H1 (cell line): ENCODE measurements around the gene PTPRD. TPM values are rescaled to one million over a fixed set of nuclear protein-coding genes. Genes with fewer than 3 reads are reported as not detected.

ENCODE experiments used
- BCL11A ChIP-seq, 2 experiments: IDR thresholded peaks; one replicate each; pipeline ENCODE4 v1.6.1; 2011; ENCODE audit warnings: low read depth in 2 of 2, low read length in 2 of 2, mild to moderate bottlenecking in 2 of 2
- POLR2A ChIP-seq, 2 experiments: IDR thresholded peaks; 1 replicate in 1 of 2; 2 replicates in 1 of 2; pipeline ENCODE4 v1.6.1; 2011; ENCODE audit warnings: low read depth in 2 of 2, low read length in 2 of 2, mild to moderate bottlenecking in 2 of 2; ENCODE audit errors: control extremely low read depth in 1 of 2
- polyA plus RNA-seq, 7 experiments: library from polyadenylated mRNA; depleted of rRNA in 3 of 7; stranded (reverse) in 5 of 7; unstranded in 2 of 7; fragments of >200 nt in 5 of 7; fragments of 200-250 nt in 2 of 7; gene quantifications; 1 replicate in 5 of 7; 2 replicates in 1 of 7; 4 replicates in 1 of 7; pipeline versions ENCODE4 v1.2.1 to v1.2.3, GENCODE V29; 2011 to 2013; ENCODE audit warnings: missing spikeins in 2 of 7, mixed read lengths in 2 of 7
- total RNA-seq: library from RNA; stranded (reverse); fragmentation: NEBNext Ultra II Directional; extraction: Animal tissue kit (Norgen Biotek cat#: 25700); gene quantifications from 2 replicates; pipeline ENCODE4 v1.2.1, GENCODE V29; 2021
- TF ChIP-seq, protein P1 (sequence below): fragments of 300-600 bp; sonication (generic); IDR thresholded peaks from 2 replicates; pipeline ENCODE4 v1.7.1; 2012; ENCODE audit warnings: low read length, moderate library complexity, mild to moderate bottlenecking, inconsistent platforms; ENCODE audit not compliant: insufficient replicate concordance

PTPRD gene
- total and polyA plus RNA-seq, 2 of the 8 experiments (the other 6 are each of a cell fraction or from before 2014, with no cell fraction given), result 17.2 to 77.0 TPM

DNA sequence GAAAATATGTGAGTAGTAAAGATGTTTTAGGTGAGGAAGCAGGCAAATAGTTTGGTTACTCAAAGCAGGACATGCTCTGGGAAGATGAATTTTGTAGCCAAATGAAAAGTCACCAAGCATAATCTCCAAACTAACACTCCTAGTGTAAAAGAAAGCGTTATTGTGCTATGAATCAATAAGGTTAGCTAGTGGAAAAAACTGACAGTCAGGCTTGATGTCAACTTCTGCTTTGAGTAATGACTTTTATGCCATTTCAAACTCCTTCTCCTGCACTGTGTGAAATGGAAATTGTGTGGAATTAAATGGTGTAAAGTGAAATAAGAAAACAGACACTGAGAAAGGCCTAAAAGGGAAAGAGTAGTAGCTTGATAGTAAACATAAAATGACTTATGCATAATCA lies 2176.0 kb downstream of the PTPRD start (continued):
- TF ChIP-seq, protein P1, sequence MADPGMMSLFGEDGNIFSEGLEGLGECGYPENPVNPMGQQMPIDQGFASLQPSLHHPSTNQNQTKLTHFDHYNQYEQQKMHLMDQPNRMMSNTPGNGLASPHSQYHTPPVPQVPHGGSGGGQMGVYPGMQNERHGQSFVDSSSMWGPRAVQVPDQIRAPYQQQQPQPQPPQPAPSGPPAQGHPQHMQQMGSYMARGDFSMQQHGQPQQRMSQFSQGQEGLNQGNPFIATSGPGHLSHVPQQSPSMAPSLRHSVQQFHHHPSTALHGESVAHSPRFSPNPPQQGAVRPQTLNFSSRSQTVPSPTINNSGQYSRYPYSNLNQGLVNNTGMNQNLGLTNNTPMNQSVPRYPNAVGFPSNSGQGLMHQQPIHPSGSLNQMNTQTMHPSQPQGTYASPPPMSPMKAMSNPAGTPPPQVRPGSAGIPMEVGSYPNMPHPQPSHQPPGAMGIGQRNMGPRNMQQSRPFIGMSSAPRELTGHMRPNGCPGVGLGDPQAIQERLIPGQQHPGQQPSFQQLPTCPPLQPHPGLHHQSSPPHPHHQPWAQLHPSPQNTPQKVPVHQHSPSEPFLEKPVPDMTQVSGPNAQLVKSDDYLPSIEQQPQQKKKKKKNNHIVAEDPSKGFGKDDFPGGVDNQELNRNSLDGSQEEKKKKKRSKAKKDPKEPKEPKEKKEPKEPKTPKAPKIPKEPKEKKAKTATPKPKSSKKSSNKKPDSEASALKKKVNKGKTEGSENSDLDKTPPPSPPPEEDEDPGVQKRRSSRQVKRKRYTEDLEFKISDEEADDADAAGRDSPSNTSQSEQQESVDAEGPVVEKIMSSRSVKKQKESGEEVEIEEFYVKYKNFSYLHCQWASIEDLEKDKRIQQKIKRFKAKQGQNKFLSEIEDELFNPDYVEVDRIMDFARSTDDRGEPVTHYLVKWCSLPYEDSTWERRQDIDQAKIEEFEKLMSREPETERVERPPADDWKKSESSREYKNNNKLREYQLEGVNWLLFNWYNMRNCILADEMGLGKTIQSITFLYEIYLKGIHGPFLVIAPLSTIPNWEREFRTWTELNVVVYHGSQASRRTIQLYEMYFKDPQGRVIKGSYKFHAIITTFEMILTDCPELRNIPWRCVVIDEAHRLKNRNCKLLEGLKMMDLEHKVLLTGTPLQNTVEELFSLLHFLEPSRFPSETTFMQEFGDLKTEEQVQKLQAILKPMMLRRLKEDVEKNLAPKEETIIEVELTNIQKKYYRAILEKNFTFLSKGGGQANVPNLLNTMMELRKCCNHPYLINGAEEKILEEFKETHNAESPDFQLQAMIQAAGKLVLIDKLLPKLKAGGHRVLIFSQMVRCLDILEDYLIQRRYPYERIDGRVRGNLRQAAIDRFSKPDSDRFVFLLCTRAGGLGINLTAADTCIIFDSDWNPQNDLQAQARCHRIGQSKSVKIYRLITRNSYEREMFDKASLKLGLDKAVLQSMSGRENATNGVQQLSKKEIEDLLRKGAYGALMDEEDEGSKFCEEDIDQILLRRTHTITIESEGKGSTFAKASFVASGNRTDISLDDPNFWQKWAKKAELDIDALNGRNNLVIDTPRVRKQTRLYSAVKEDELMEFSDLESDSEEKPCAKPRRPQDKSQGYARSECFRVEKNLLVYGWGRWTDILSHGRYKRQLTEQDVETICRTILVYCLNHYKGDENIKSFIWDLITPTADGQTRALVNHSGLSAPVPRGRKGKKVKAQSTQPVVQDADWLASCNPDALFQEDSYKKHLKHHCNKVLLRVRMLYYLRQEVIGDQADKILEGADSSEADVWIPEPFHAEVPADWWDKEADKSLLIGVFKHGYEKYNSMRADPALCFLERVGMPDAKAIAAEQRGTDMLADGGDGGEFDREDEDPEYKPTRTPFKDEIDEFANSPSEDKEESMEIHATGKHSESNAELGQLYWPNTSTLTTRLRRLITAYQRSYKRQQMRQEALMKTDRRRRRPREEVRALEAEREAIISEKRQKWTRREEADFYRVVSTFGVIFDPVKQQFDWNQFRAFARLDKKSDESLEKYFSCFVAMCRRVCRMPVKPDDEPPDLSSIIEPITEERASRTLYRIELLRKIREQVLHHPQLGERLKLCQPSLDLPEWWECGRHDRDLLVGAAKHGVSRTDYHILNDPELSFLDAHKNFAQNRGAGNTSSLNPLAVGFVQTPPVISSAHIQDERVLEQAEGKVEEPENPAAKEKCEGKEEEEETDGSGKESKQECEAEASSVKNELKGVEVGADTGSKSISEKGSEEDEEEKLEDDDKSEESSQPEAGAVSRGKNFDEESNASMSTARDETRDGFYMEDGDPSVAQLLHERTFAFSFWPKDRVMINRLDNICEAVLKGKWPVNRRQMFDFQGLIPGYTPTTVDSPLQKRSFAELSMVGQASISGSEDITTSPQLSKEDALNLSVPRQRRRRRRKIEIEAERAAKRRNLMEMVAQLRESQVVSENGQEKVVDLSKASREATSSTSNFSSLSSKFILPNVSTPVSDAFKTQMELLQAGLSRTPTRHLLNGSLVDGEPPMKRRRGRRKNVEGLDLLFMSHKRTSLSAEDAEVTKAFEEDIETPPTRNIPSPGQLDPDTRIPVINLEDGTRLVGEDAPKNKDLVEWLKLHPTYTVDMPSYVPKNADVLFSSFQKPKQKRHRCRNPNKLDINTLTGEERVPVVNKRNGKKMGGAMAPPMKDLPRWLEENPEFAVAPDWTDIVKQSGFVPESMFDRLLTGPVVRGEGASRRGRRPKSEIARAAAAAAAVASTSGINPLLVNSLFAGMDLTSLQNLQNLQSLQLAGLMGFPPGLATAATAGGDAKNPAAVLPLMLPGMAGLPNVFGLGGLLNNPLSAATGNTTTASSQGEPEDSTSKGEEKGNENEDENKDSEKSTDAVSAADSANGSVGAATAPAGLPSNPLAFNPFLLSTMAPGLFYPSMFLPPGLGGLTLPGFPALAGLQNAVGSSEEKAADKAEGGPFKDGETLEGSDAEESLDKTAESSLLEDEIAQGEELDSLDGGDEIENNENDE, result no peak
- TF ChIP-seq POLR2A (IDR thresholded peaks at IDR 0.05; ENCODE audit: control extremely low read depth in 1 of 2, low read depth in 2 of 2, low read length in 2 of 2) (no peak), BCL11A (IDR thresholded peaks at IDR 0.05; ENCODE audit: low read depth in 2 of 2, low read length in 2 of 2) (no peak)
- TF ChIP-seq, all 59 proteins: peak for 0
